Brain microvascular endothelial cell (primary cell): ENCODE data around the gene ISOC2.
"Not testable (repeated sequence)": the region's sequence is repeated elsewhere in the genome, so short reads cannot be mapped to it uniquely, and the experiment has no call there.

Source experiments
- DNase-seq: peaks from one replicate; pipeline ENCODE4 v3.0.0-alpha.2; 2020
- H3K27ac ChIP-seq: fragments of 250-450 bp; sonication (Bioruptor Pico); 2 replicates; pipeline ENCODE4 v1.5.1; 2020; ENCODE audit warnings: mild to moderate bottlenecking, moderate library complexity
- H3K27me3 ChIP-seq: fragments of 250-450 bp; sonication (Bioruptor Pico); replicated peaks from 2 replicates; pipeline ENCODE4 v1.5.1; 2020; ENCODE audit warnings: mild to moderate bottlenecking
- H3K36me3 ChIP-seq: fragments of 250-450 bp; sonication (Bioruptor Pico); replicated peaks from 2 replicates; pipeline ENCODE4 v1.5.1; 2020; ENCODE audit warnings: mild to moderate bottlenecking
- H3K4me3 ChIP-seq: 2 replicates; pipeline ENCODE4 v1.5.1; 2011; ENCODE audit warnings: low read depth, mild to moderate bottlenecking, control low read depth, low read length, moderate library complexity
- in situ Hi-C: cut with HindIII; loops from 2 replicates; pipeline ENCODE4 v1.10.0; 2017; ENCODE audit warnings: low sequenced_read_pairs, low pct_ligation_motif_present
- TF ChIP-seq, protein P1 (sequence below): IDR thresholded peaks from 2 replicates; pipeline ENCODE4 v1.5.1; 2011; ENCODE audit warnings: low read depth, mild to moderate bottlenecking, moderate library complexity, low read length, control low read depth, inconsistent platforms; ENCODE audit errors: missing control alignments

Gene ISOC2

DNA sequence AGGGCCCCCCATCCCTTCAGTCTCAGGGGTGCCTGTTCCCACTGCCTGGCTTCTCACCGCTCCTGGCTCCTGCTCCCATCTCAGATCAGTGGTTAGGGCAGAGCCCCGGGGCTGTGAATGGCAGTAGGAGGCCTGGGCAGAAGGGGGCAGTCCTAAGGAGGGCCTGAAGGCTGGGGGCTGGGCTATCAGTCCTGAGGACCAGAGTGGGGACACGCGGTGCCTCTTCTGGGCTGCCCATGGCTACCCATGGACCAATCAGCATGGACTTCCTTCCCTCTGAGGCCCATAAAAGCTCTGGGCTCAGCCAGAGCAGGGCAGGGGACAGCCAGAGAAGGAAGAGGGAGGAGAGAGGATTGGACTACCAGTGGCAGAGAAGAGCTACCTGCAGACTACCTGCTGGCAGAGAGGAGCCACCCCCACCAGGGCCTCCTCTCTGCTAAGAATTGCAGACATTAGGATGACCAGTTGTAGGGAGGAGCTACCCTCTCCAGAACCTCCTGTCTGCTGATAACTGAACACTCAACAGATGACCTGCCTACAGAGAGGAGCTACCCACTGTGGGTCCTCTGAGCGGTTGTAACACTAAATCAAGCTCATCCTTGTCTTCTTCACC is 41.7 kb downstream of the ISOC2 start:
- in situ Hi-C loops = no loop called here
- Histone ChIP-seq H3K27ac (no peak overlapping the region), H3K27me3 (no peaks in the 10 kb centered on the region), H3K36me3 (no peaks in the 10 kb centered on the region), H3K4me3 (no peak overlapping the region)
- TF ChIP-seq, protein P1, sequence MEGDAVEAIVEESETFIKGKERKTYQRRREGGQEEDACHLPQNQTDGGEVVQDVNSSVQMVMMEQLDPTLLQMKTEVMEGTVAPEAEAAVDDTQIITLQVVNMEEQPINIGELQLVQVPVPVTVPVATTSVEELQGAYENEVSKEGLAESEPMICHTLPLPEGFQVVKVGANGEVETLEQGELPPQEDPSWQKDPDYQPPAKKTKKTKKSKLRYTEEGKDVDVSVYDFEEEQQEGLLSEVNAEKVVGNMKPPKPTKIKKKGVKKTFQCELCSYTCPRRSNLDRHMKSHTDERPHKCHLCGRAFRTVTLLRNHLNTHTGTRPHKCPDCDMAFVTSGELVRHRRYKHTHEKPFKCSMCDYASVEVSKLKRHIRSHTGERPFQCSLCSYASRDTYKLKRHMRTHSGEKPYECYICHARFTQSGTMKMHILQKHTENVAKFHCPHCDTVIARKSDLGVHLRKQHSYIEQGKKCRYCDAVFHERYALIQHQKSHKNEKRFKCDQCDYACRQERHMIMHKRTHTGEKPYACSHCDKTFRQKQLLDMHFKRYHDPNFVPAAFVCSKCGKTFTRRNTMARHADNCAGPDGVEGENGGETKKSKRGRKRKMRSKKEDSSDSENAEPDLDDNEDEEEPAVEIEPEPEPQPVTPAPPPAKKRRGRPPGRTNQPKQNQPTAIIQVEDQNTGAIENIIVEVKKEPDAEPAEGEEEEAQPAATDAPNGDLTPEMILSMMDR = no peak
- no peak for DNase-seq

- H3K27ac ChIP-seq = no peak overlapping the region
- no peaks in the 10 kb centered on the region for H3K36me3 ChIP-seq
- no peak overlapping the region for H3K4me3 ChIP-seq
- in situ Hi-C loops = no loop called here
- TF ChIP-seq, protein P1 = no peak
- no peaks in the 10 kb centered on the region for H3K27me3 ChIP-seq
- DNase-seq = no peak
Measured at GRCh38 chr19:55419103-55419502, 42.3 kb downstream of the ISOC2 start.

- TF ChIP-seq, protein P1 = peak; percentile 81
- peak; percentile 80 for DNase-seq
- in situ Hi-C loops = no loop called here
- Histone ChIP-seq H3K36me3 (no peaks in the 10 kb centered on the region), H3K27me3 (no peaks in the 10 kb centered on the region), H3K4me3 (no peak overlapping the region), H3K27ac (no peak overlapping the region)
Measured at GRCh38 chr19:55418185-55418584, 43.3 kb downstream of the ISOC2 start.

- Histone ChIP-seq H3K27ac (no peak overlapping the region), H3K36me3 (peaks cover 11% of the 10 kb centered on the region), H3K4me3 (no peak overlapping the region), H3K27me3 (no peaks in the 10 kb centered on the region)
- TF ChIP-seq, protein P1 = no peak
- in situ Hi-C loops = no loop called here
- DNase-seq = no peak
Measured at GRCh38 chr19:55410168-55410567, 51.3 kb downstream of the ISOC2 start.

GRCh38 chr19:55409179-55409578 is 52.3 kb downstream of the ISOC2 start:
- H3K27ac ChIP-seq, DNase-seq, H3K4me3 ChIP-seq, in situ Hi-C loops, H3K27me3 ChIP-seq: not testable (repeated sequence)
- H3K36me3 ChIP-seq = peaks cover 15% of the 10 kb centered on the region

GRCh38 chr19:55408533-55408872 is 52.9 kb downstream of the ISOC2 start:
- no peak for DNase-seq
- H3K4me3 ChIP-seq = peak overlapping the region; percentile 48
- TF ChIP-seq, protein P1 = no peak
- peaks cover 20% of the 10 kb centered on the region for H3K36me3 ChIP-seq
- in situ Hi-C loops = no loop called here
- H3K27me3 ChIP-seq = no peaks in the 10 kb centered on the region
- H3K27ac ChIP-seq = peak overlapping the region; percentile 93
